H7 (cell line): Measurements from ENCODE around the gene FRAS1. TPM values are rescaled to one million over a fixed set of nuclear protein-coding genes. Genes with fewer than 3 reads are reported as not detected.

Experiments
- DNase-seq: peaks from one replicate; pipeline ENCODE4 v3.0.0; 2012
- H3K27me3 ChIP-seq: 2 replicates; pipeline ENCODE4 v1.6.0; 2011; ENCODE audit warnings: mild to moderate bottlenecking, low read length; ENCODE audit not compliant: control insufficient read depth, insufficient read depth
- H3K36me3 ChIP-seq: replicated peaks from 2 replicates; pipeline ENCODE4 v1.5.1; 2011; ENCODE audit warnings: low read length; ENCODE audit not compliant: control insufficient read depth, insufficient read depth
- H3K4me3 ChIP-seq: 2 replicates; pipeline ENCODE4 v1.5.1; 2011; ENCODE audit warnings: low read depth, mild to moderate bottlenecking, control low read depth, low read length, moderate library complexity; ENCODE audit not compliant: insufficient read depth
- total RNA-seq: library from RNA; depleted of rRNA; stranded (reverse); fragments of >200 nt; shearing (Covaris generic); gene quantifications from 2 replicates; pipeline ENCODE4 v1.2.3, GENCODE V29; 2014

The FRAS1 gene
- total RNA-seq, 1 experiment from 2014 or later: 20.9 TPM

DNA sequence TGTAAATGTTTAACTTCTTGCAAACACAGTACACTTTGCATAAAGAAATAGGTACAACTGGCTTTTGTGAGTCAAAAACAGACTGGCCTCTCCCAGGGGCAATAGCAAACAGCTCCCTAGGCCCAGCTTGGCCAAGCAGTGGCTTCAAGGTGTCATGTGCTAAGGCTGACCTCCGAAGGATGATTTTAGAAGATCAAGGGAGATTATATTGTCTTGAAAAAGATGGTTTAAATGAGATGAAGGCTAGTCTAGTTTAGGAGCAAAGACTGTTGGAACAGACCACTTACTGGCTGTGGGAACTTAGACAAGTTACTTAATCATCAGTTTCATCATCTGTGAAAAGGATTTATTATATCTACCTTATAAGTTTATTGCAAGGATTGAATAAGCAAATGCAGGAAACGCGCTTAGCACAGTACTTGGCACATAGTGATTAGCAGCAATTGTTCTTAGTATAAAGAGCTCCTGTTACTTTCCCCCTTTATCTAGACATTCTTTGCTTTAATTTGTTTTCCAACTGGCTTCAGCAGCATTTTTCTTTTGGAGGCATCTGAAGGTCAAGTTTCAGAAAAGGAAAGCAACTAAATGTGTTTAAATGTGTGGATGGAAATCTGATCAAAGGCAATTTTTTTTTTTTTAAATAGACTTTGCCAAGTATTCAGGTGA lies 511.6 kb downstream of the FRAS1 start:
- H3K36me3 ChIP-seq: no peaks in the 10 kb centered on the region
- no peaks in the 10 kb centered on the region for H3K27me3 ChIP-seq

DNA sequence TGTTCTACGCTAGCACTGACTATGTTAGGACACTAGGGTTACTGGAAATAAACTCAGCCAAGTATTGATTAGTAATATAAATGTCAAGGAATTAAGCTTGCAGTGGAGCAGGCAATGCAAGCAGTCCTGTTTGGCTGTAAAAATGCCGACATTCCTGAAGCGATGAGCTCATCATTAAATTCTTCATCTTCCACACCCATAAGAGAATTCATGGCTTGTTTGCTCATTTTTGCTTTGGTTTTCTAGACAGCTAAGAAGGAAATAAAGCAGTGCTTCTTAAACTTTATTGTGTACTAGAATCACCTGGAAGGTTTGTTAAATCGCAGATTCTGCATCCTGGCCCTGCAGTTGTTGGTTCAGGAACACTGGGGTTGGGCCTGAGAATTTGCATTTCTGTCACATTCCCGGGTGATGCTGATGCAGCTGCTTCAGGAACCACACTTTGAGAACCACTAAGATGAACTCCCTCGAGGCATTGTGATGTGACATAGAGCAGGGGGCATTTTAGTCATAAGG lies 512.2 kb downstream of the FRAS1 start:
- H3K4me3 ChIP-seq: no peak overlapping the region
- DNase-seq: no peak
- H3K36me3 ChIP-seq: no peaks in the 10 kb centered on the region
- no peaks in the 10 kb centered on the region for H3K27me3 ChIP-seq

More for the DNA sequence above, 511.6 kb downstream of the FRAS1 start:
- DNase-seq: no peak
- no peak overlapping the region for H3K4me3 ChIP-seq

DNA sequence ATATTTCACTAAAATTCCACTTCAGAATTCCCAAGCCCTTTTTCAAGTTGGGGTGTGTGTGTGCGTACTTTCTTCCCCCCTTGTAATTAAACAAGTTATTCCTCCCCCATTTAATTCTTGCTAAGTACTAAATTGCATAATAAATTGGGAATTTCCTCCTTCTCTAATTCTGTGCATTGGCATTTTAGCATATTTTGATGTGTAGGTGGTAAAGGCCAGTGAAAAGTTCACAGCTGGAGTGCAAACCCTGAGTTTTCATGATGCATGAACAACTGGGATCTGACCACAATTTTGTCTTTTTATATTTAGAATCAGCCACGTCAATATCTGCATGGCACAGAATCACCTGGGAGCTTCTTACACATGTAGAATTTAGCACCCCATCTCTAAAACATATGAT lies 513.0 kb downstream of the FRAS1 start:
- H3K36me3 ChIP-seq: no peaks in the 10 kb centered on the region; the same call in 1 of the 2 replicates
- H3K27me3 ChIP-seq: no peaks in the 10 kb centered on the region
- H3K4me3 ChIP-seq: no peak overlapping the region
- DNase-seq: no peak

DNA sequence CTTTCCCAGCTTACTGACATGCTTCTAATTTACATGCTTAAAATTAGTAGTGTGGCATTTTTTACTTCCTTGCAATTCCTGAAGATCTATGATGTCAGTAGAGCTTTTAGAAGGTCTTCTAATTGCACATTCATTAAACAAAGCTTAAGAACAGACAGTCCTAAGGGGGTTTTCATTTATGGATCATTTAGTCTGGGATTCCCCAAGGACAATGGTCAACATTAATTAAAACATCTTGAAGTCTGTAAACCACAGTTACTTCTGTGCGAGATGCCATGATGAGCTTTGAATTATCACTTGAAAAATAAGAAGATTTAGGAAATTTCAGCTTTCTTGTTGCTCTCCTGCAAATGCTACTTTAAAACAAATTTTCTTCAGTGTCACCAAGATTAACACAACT lies 514.7 kb downstream of the FRAS1 start:
- no peaks in the 10 kb centered on the region; the same call in 1 of the 2 replicates for H3K36me3 ChIP-seq
- no peak overlapping the region for H3K4me3 ChIP-seq
- DNase-seq: no peak
- no peaks in the 10 kb centered on the region for H3K27me3 ChIP-seq

DNA sequence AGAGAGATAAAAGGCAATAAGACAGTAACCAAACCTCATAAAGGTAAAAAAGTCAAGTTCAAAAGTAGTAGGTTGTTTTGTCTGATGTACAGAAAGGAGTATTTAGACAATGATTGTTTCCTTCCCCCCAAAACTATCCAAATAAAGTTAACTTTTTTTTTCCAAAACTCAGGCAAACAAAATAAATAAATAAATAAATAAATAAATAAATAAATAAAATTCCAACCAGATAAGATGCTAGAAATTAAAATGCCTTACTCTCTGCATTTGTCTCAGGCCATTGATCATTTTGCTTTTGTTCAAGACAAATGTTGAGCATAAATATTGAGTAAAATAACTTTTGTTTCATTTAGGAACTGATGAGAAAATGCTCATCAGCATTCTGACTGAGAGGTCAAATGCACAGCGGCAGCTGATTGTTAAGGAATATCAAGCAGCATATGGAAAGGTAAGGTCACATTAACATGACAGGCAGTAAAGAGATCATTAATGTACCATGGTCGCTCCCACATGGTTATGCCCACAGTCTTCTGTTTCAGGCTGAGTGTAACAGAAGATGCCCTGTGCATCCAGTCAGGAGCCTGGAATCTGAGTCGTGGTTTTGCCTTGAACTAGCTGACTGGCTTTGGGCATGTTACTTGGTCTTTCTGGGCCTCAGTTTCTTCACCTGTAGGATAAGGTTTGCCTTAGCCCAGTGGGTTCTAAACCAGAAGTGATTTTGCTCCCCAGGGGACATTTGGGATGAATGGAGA lies 521.7 kb downstream of the FRAS1 start:
- Histone ChIP-seq H3K36me3 (peaks cover 4% of the 10 kb centered on the region), H3K4me3 (no peak overlapping the region), H3K27me3 (no peaks in the 10 kb centered on the region)
- DNase-seq: no peak

DNA sequence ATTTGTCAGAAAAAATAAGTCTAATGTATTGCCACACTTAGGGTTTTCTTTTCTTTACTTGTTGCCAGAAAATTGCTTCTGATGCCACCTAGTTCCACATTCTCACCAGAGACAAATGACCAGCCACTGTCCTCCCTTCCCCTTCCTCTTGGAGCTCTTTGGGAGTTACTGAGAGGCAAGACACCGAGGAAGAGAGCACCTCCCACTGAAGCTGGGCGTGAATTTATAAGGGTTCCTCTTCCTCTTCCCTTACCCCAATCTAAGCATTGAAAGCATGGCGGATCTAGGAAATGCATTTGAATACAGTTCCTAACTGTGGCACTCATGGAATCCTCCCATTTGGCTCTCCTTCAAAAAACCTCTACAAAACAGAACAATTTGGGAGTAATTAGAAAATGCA lies 524.5 kb downstream of the FRAS1 start:
- peaks cover 4% of the 10 kb centered on the region; the same call in 1 of the 2 replicates for H3K36me3 ChIP-seq
- no peak for DNase-seq
- H3K27me3 ChIP-seq: no peaks in the 10 kb centered on the region
- no peak overlapping the region for H3K4me3 ChIP-seq

DNA sequence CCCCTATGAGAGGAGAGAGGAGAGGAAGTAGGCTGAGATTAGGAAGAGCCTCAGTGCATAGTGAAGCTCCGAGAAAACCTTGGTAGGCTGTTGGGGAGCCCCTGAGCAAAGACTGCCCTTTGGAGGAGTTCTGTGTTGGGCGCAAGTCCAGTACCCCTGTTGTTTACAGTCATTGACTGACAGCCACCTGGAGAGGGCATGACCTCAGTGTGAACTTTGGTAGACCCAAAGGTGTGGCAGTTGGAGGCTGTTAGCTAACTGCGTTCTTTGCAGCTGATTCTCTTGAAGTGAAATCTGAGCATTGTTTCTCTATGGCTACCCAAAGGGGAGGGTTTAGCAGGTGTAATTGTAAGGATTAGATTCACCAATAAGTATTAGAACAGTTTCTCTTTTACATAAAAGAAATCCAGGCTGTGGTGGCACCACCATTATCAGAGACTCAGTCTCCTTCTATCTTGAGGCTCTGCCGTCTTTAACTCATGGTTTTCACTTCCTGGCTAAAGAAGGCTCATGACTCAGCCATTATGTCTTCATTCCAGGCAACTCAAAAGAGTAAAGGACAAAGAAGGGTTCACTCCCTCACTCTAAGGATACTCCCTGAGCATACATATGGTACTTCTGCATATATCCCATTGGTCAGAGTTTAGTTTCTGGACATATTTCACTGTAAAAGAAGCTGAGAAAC lies 527.9 kb downstream of the FRAS1 start:
- no peak for DNase-seq
- Histone ChIP-seq H3K4me3 (no peak overlapping the region), H3K36me3 (peaks cover 3% of the 10 kb centered on the region; the same call in 1 of the 2 replicates), H3K27me3 (no peaks in the 10 kb centered on the region)

DNA sequence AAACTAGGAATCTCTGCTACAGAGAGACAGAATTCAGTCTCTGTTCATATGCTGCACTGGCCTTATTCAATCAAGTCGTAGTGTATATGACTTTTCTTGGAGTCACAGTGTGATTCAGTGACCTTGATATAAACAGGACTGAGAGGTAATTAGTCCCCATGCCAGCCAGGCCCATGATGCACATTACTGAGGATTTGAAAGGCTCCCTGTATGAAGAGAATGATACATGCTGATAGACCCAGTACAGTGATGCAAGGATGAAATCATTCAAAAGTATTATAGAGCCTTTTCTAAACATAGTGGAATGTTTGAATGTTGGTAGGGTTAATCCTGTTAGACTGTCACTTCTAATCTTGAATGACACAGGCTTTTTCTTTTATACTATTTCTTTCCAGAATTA lies 528.5 kb downstream of the FRAS1 start:
- no peak for DNase-seq
- H3K4me3 ChIP-seq: no peak overlapping the region
- peaks cover 3% of the 10 kb centered on the region; the same call in 1 of the 2 replicates for H3K36me3 ChIP-seq
- no peaks in the 10 kb centered on the region for H3K27me3 ChIP-seq

DNA sequence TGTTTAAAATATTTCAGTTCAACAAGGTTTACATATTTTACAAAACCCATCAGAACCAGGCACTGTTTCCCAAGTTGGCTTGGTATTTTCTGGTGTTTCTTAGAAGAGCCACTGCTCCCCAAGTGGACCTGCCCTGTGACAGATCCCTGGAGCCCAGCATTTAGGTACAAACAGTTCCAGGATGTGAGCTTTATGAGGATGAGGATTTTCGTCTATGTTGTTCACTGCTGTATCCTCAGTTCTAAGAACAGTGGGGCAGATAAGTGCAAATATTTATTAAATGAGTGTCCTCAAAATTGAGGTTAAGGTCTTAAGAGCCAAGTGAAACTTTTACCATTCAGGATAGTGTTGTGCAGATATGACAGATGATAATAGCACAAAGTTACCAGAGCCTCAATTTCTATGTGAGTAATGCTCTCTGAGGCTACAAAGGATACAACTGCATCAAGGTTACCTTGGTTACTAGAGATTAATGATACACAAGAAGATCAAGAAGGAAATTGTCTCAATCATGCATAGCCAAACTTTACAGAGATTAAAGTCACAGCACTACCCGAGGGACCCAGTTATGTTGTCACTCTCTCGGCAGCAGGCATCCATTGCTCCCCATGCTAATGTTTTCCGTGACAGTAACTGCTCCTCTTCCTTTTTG lies 531.9 kb downstream of the FRAS1 start:
- no peak for DNase-seq
- H3K4me3 ChIP-seq: no peak overlapping the region
- no peaks in the 10 kb centered on the region; the same call in none of the 2 replicates for H3K36me3 ChIP-seq
- H3K27me3 ChIP-seq: no peaks in the 10 kb centered on the region

DNA sequence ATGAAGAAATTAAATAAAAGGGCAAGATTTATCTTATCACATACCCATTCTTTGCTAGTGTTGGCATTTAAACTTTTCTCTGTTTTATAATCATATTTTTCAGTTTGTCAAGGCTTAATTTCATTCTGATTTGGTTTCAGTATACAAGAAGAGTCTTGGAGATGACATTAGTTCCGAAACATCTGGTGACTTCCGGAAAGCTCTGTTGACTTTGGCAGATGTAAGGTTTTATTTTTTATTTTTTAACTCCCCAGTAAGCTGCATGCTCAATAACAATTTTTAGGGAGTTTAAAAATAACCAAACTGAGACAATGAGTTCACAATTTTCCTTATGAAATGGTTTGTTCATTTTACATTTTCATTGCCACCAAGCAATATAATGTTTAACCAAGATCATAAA lies 534.3 kb downstream of the FRAS1 start:
- DNase-seq: no peak
- no peak overlapping the region for H3K4me3 ChIP-seq
- H3K36me3 ChIP-seq: peaks cover 3% of the 10 kb centered on the region
- no peaks in the 10 kb centered on the region for H3K27me3 ChIP-seq

DNA sequence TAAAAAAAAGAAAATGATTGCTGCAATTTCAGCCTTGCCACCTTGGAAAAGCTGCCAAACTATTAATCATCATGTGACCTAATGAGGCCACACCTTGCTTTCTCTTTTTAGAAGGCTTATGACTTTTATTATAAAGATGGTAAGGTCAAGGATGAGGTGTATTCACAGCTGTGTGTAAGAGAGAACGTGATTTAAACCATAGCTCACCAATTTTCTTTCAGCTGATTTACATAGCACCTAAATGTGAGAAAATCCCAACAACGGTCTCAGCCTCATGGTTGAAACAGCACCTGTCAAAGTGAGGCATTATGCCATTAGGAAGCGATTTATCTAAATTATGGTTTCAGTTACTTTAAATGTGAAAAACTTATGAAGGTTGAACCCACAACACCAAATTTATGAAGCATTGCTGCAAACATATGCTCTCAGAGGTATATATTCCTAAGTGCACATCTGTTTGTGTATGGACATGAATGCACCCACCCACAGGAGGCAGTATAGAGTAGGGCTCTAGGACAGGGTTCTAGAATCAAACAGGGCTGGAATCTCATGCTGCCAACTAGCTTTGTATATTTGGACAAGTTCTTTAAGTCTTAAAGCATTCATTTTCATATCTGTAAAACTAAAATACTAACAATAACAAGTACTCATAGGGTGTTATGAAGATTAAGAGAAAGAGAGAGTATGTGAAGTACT lies 535.1 kb downstream of the FRAS1 start:
- no peak overlapping the region for H3K4me3 ChIP-seq
- H3K36me3 ChIP-seq: peaks cover 3% of the 10 kb centered on the region
- H3K27me3 ChIP-seq: no peaks in the 10 kb centered on the region
- peak; percentile 20 for DNase-seq
